ENCODE results near the gene POU3F2. TPM values are rescaled to one million over a fixed set of nuclear protein-coding genes. Genes with fewer than 3 reads are reported as not detected.

POU3F2 gene
- total and polyA plus RNA-seq, 2 donors (not counting 1 experiment from before 2014, with no cell fraction given) = not detected

DNA sequence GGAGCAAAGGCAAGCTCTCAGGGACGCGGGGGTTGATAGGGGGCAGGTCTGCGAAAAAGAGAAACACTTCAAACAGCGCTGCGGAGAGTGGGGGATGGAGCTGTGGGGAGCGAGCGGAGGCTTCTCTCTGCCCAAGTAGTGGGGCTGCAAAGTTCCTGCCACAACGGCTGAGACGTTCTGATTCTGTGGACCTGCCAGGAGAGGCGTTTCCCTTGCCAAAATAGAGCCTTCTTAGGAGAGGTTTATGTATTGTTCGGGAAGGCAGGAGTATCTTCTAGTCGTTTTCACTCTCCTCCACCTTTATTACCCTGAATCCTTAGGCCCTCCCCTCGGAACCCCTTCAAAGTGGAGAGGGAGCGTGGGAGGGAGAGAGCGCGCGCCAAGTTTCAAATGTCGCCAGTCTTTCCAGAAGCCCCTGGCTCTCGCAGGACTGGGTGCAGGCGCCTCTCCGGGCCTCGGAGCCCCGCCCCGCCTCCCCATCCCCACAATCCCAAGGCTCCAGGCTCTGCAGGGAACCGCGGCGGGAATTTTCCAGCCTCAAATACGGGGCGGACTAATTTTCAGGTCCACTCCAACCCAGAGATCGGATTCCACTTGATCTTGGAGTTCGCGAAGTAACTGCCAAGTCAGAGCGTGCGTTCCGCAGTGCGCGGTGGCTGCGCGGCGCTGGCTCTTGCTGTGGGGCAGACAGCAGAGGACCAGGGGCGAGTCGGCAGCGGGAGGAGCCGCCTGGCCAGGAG lies 10.0 kb upstream of the POU3F2 start:
- Mint-ChIP-seq H3K4me3 (peak overlapping the region; percentile 42), H3K9me3 (ENCODE audit: insufficient read depth) (no peaks in the 10 kb centered on the region), H3K4me1 (peaks cover 21% of the 10 kb centered on the region), H3K27ac (no peak overlapping the region), H3K27me3 (peaks cover 80% of the 10 kb centered on the region)
- Histone ChIP-seq H2AFZ (ENCODE audit: insufficient read depth, low read depth, low read length, poor library complexity, severe bottlenecking) (no peak overlapping the region), H3K9me3 (ENCODE audit: control extremely low read depth in 1 of 3, control insufficient read depth in 2 of 3, insufficient read depth in 1 of 3, low read length in 2 of 3) (peaks cover 0 to 35% (median 0%) of the 10 kb centered on the region in 3 donors), H3K27ac (ENCODE audit: low read length in 2 of 2) (no peak overlapping the region), H3K27me3 (replicated peaks in 1 of 4; ENCODE audit: control extremely low read depth in 1 of 4, control insufficient read depth in 3 of 4, insufficient read depth in 4 of 4, low read length in 3 of 4) (peaks cover 5 to 77% (median 68%) of the 10 kb centered on the region in 4 experiments), H3K36me3 (replicated peaks in 1 of 2; ENCODE audit: control extremely low read depth in 1 of 2, control insufficient read depth in 1 of 2, extremely low read depth in 1 of 2, insufficient read depth in 2 of 2, low read length in 1 of 2) (no peaks in the 10 kb centered on the region), H3K79me2 (ENCODE audit: control insufficient read depth, insufficient read depth, low read length) (no peaks in the 10 kb centered on the region), H3K9ac (ENCODE audit: low read length) (no peak overlapping the region), H3K4me3 (ENCODE audit: control extremely low read depth in 1 of 5, extremely low read depth in 1 of 5, insufficient read depth in 1 of 5, low read depth in 2 of 5, low read length in 4 of 5) (no peak overlapping the region), H4K20me1 (ENCODE audit: control insufficient read depth, insufficient read depth, low read length, poor library complexity, severe bottlenecking) (no peaks in the 10 kb centered on the region), H3K4me1 (ENCODE audit: control insufficient read depth in 2 of 2, insufficient read depth in 2 of 2, low read length in 2 of 2) (peaks cover 13 to 33% of the 10 kb centered on the region in 2 donors), H3K4me2 (replicated peaks; ENCODE audit: low read depth, low read length, poor library complexity, severe bottlenecking) (peak overlapping the region; percentile 24)
- 9% methylated on average over 34 of the region's 44 CpGs for WGBS (ENCODE audit: insufficient coverage)
- ATAC-seq (ENCODE audit: low read depth) (no peak), DNase-seq (peak; percentile 14)
- TF ChIP-seq, protein P1, sequence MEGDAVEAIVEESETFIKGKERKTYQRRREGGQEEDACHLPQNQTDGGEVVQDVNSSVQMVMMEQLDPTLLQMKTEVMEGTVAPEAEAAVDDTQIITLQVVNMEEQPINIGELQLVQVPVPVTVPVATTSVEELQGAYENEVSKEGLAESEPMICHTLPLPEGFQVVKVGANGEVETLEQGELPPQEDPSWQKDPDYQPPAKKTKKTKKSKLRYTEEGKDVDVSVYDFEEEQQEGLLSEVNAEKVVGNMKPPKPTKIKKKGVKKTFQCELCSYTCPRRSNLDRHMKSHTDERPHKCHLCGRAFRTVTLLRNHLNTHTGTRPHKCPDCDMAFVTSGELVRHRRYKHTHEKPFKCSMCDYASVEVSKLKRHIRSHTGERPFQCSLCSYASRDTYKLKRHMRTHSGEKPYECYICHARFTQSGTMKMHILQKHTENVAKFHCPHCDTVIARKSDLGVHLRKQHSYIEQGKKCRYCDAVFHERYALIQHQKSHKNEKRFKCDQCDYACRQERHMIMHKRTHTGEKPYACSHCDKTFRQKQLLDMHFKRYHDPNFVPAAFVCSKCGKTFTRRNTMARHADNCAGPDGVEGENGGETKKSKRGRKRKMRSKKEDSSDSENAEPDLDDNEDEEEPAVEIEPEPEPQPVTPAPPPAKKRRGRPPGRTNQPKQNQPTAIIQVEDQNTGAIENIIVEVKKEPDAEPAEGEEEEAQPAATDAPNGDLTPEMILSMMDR (IDR thresholded peaks at IDR 0.05) = no peak
- TF ChIP-seq EZH2 (IDR thresholded peaks at IDR 0.05; ENCODE audit: borderline replicate concordance, insufficient read depth, low read depth, low read length, poor library complexity, severe bottlenecking) = no peak
- ChIA-PET POLR2A (no interaction called here), CTCF (no interaction called here)
- intact Hi-C loops (cut with micrococcal nuclease) = no loop called here

GRCh38 chr6:98824902-98825599 lies 9.3 kb upstream of the POU3F2 start:
- no peaks in the 10 kb centered on the region for H3K79me2 ChIP-seq (ENCODE audit: control insufficient read depth, insufficient read depth, low read length)
- peaks cover 0 to 35% (median 0%) of the 10 kb centered on the region in 3 donors for H3K9me3 ChIP-seq (ENCODE audit: control extremely low read depth in 1 of 3, control insufficient read depth in 2 of 3, insufficient read depth in 1 of 3, low read length in 2 of 3)
- CTCF ChIA-PET = no interaction called here
- H3K4me1 Mint-ChIP-seq = peaks cover 23% of the 10 kb centered on the region
- peak overlapping the region; percentile 21 for H3K4me2 ChIP-seq (replicated peaks; ENCODE audit: low read depth, low read length, poor library complexity, severe bottlenecking)
- peak; percentile 29 for DNase-seq
- intact Hi-C loops (cut with micrococcal nuclease) = loop anchor here (5.0 kb wide), 1 partner anchor 787 kb away; no protein-coding TSS in a partner anchor
- 9% methylated on average over 24 of the region's 32 CpGs for WGBS (ENCODE audit: insufficient coverage)
- H2AFZ ChIP-seq (ENCODE audit: insufficient read depth, low read depth, low read length, poor library complexity, severe bottlenecking) = no peak overlapping the region
- no peak overlapping the region for H3K27ac Mint-ChIP-seq
- ATAC-seq (ENCODE audit: low read depth) = no peak
- no peaks in the 10 kb centered on the region for H4K20me1 ChIP-seq (ENCODE audit: control insufficient read depth, insufficient read depth, low read length, poor library complexity, severe bottlenecking)
- peaks cover 14 to 35% of the 10 kb centered on the region in 2 donors for H3K4me1 ChIP-seq (ENCODE audit: control insufficient read depth in 2 of 2, insufficient read depth in 2 of 2, low read length in 2 of 2)
- H3K27me3 Mint-ChIP-seq = peaks cover 78% of the 10 kb centered on the region
- no peaks in the 10 kb centered on the region for H3K36me3 ChIP-seq (replicated peaks in 1 of 2; ENCODE audit: control extremely low read depth in 1 of 2, control insufficient read depth in 1 of 2, extremely low read depth in 1 of 2, insufficient read depth in 2 of 2, low read length in 1 of 2)
- TF ChIP-seq EZH2 (IDR thresholded peaks at IDR 0.05; ENCODE audit: borderline replicate concordance, insufficient read depth, low read depth, low read length, poor library complexity, severe bottlenecking) = no peak
- TF ChIP-seq, protein P1 (IDR thresholded peaks at IDR 0.05) = no peak
- no peaks in the 10 kb centered on the region for H3K9me3 Mint-ChIP-seq (ENCODE audit: insufficient read depth)
- no peak overlapping the region for H3K9ac ChIP-seq (ENCODE audit: low read length)
- H3K4me3 ChIP-seq (ENCODE audit: control extremely low read depth in 1 of 5, extremely low read depth in 1 of 5, insufficient read depth in 1 of 5, low read depth in 2 of 5, low read length in 4 of 5) = no peak overlapping the region
- no peak overlapping the region for H3K27ac ChIP-seq (ENCODE audit: low read length in 2 of 2)
- peaks cover 5 to 83% (median 69%) of the 10 kb centered on the region in 4 experiments for H3K27me3 ChIP-seq (replicated peaks in 1 of 4; ENCODE audit: control extremely low read depth in 1 of 4, control insufficient read depth in 3 of 4, insufficient read depth in 4 of 4, low read length in 3 of 4)
- POLR2A ChIA-PET = no interaction called here
- peak overlapping the region; percentile 40 for H3K4me3 Mint-ChIP-seq

Measured in B cell (primary cell).